Esophagus squamous epithelium (tissue), 4 donors: ENCODE measurements around the gene EXOC3L2.

Source experiments
- POLR2A ChIP-seq, 4 donors: fragments of 450-650 bp; IDR thresholded peaks; one replicate each; pipeline ENCODE4 v1.6.1; 2017; ENCODE audit warnings: antibody characterized with exemption in 4 of 4, mild to moderate bottlenecking in 4 of 4, moderate library complexity in 3 of 4
- TF ChIP-seq, protein P1 (sequence below), 6 experiments: fragments of 450-650 bp in 4 of 6; fragments of 200-600 bp in 2 of 6; sonication (generic) in 2 of 6; IDR thresholded peaks; one replicate each; pipeline ENCODE4 v1.5.1; 2016 to 2019; ENCODE audit warnings: antibody characterized with exemption in 6 of 6, mild to moderate bottlenecking in 4 of 6, moderate library complexity in 4 of 6

DNA sequence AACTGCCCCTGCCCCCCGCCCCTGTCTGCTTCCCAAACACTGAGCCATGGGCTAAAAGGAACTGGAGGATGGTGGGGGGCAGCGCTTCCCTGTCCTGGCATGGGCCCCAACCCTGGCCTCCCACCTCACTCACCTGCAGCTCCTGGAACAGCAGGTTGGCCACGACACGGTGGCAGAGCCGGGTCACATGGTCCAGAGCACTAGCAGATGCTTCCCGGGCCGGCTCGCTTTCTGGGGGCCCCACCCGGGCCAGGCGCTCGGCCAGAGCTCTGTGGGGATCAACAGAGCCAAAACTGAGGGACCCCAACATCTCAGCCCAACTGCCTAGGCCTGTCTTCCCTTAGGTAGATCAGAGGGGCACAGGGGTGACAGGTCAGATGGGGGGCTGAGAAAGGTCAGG lies 20.6 kb downstream of the EXOC3L2 start:
- TF ChIP-seq, protein P1, sequence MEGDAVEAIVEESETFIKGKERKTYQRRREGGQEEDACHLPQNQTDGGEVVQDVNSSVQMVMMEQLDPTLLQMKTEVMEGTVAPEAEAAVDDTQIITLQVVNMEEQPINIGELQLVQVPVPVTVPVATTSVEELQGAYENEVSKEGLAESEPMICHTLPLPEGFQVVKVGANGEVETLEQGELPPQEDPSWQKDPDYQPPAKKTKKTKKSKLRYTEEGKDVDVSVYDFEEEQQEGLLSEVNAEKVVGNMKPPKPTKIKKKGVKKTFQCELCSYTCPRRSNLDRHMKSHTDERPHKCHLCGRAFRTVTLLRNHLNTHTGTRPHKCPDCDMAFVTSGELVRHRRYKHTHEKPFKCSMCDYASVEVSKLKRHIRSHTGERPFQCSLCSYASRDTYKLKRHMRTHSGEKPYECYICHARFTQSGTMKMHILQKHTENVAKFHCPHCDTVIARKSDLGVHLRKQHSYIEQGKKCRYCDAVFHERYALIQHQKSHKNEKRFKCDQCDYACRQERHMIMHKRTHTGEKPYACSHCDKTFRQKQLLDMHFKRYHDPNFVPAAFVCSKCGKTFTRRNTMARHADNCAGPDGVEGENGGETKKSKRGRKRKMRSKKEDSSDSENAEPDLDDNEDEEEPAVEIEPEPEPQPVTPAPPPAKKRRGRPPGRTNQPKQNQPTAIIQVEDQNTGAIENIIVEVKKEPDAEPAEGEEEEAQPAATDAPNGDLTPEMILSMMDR (IDR thresholded peaks at IDR 0.05), result no peak
- no peak for TF ChIP-seq POLR2A (IDR thresholded peaks at IDR 0.05)
